ENCODE data around the gene CEP128.
A peak's percentile ranks its signal among the peaks of the same experiment; 100 is the strongest.
"Not testable (repeated sequence)": the region's sequence is repeated elsewhere in the genome, so short reads cannot be mapped to it uniquely, and the experiment has no call there.

The CEP128 gene

DNA sequence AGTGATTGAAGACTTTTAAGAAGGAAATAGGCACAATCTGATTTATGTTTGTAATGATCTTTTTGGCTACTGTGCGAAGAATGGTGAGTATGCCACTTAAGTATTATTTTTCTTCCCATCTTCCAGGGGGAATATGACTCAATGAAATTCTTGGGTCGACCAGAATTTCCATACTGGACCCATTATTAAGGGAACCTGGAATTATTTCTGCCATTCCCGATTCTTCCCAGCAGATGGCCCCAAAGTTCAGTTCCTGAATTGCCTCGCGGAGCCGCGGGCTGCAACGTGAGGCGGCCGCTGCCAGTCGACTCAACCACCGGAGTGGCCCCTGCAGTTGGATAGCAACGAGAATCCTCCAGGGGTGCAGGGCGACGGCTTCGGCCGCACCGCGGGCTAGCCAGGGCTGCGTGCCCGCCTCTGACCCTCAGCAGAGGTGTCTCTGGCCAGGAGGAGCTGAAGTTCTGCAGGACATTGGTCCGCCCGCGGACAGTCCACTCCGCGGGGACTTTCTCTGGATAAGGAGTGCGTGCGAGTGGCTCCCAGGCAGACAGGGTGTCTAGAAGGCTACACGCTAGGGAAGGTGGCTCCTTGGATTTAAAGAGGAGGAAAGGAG is 13.3 kb upstream of the CEP128 start:
- H3K4me1 ChIP-seq, result peaks cover 0 to 8% (median 8%) of the 10 kb centered on the region in 4 donors
- H3K27ac ChIP-seq, result no peak overlapping the region
- no peaks in the 10 kb centered on the region for H3K9me3 ChIP-seq
- peaks cover 0 to 12% of the 10 kb centered on the region in 2 donors for H3K27me3 ChIP-seq
- peak overlapping the region; percentile 39 to 54 for H3K4me3 ChIP-seq
- intact Hi-C loops (cut with DNase I; ENCODE audit: low total_unique reads), result loop anchor here (5.0 kb wide), 1 partner anchor 33 kb away; no protein-coding TSS in a partner anchor
- TF ChIP-seq, protein P1, sequence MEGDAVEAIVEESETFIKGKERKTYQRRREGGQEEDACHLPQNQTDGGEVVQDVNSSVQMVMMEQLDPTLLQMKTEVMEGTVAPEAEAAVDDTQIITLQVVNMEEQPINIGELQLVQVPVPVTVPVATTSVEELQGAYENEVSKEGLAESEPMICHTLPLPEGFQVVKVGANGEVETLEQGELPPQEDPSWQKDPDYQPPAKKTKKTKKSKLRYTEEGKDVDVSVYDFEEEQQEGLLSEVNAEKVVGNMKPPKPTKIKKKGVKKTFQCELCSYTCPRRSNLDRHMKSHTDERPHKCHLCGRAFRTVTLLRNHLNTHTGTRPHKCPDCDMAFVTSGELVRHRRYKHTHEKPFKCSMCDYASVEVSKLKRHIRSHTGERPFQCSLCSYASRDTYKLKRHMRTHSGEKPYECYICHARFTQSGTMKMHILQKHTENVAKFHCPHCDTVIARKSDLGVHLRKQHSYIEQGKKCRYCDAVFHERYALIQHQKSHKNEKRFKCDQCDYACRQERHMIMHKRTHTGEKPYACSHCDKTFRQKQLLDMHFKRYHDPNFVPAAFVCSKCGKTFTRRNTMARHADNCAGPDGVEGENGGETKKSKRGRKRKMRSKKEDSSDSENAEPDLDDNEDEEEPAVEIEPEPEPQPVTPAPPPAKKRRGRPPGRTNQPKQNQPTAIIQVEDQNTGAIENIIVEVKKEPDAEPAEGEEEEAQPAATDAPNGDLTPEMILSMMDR (IDR thresholded peaks at IDR 0.05), result peak; percentile 72 to 83
- DNase-seq, result peak; percentile 78 to 83
- H3K36me3 ChIP-seq, result no peaks in the 10 kb centered on the region

DNA sequence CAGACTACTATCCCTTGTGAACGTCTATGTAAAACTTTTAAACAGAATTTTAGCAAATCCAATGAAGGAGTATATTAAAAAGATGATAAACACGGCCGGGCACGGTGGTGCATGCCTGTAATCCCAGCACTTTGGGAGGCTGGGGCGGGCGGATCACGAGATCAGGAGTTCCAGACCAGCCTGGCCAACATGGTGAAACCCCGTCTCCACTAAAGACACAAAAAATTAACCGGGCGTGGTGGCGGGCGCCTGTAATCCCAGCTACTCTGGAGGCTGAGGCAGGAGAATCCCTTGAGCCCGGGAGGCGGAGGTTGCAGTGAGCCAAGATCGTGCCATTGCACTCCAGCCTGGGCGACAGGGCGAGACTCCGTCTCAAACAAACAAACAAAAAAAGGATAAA is 11.7 kb upstream of the CEP128 start:
- H3K9me3 ChIP-seq, H3K4me3 ChIP-seq, DNase-seq, H3K36me3 ChIP-seq, H3K27ac ChIP-seq, H3K4me1 ChIP-seq: not testable (repeated sequence)
- intact Hi-C loops (cut with DNase I; ENCODE audit: low total_unique reads), result loop anchor here (5.0 kb wide), 1 partner anchor 34 kb away; no protein-coding TSS in a partner anchor
- H3K27me3 ChIP-seq, result peaks cover 0 to 13% of the 10 kb centered on the region in 2 donors

DNA sequence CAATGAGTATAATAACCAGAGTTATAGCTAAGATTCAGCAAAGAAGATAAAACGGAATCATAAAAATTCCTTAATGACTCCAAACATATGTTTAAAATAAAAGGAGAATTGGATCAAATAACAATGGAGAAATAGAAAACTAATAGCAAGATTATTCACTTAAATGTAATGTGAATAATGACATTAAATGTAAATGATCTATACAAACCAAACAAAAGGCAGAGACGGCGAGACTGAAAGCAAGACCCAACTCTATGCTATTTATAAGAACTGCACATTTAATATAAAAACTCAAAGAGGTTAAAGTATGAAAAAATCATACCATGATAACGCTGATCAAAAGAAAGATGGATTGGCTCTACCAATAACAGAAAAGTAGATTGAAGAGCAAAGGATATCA is 10.0 kb upstream of the CEP128 start:
- peaks cover 0 to 8% (median 8%) of the 10 kb centered on the region in 4 donors for H3K4me1 ChIP-seq
- TF ChIP-seq, protein P1 (IDR thresholded peaks at IDR 0.05), result no peak
- peaks cover 0 to 22% of the 10 kb centered on the region in 2 donors for H3K27me3 ChIP-seq
- intact Hi-C loops (cut with DNase I; ENCODE audit: low total_unique reads), result loop anchor here (5.0 kb wide), 1 partner anchor 36 kb away; no protein-coding TSS in a partner anchor
- H3K27ac ChIP-seq, result no peak overlapping the region
- H3K9me3 ChIP-seq, result no peaks in the 10 kb centered on the region
- no peak for DNase-seq
- no peaks in the 10 kb centered on the region for H3K36me3 ChIP-seq
- H3K4me3 ChIP-seq, result no peak overlapping the region

DNA sequence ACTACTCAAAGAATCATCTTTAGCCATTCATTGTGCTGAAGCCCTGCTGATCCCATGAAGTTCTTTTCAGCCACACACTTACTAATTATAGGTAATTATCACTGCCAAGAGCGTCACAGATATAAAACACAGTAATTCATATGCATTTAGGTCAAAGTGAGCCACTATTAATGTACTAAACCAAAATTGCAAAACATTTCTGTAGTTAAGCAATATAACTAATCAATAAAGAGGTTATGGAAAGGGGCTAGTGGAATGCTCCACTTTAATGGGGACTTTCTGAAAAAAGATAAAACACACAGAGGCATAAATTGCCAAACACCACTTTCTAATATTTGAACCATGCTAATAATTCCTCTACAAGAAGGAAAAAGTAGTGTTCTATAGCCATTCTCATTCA is 6.8 kb upstream of the CEP128 start:
- no peaks in the 10 kb centered on the region for H3K4me1 ChIP-seq
- H3K36me3 ChIP-seq, result no peaks in the 10 kb centered on the region
- TF ChIP-seq, protein P1 (IDR thresholded peaks at IDR 0.05), result no peak
- no peak overlapping the region for H3K4me3 ChIP-seq
- no peak overlapping the region for H3K27ac ChIP-seq
- no peak for DNase-seq
- peaks cover 0 to 27% of the 10 kb centered on the region in 2 donors for H3K27me3 ChIP-seq
- no peaks in the 10 kb centered on the region for H3K9me3 ChIP-seq
- intact Hi-C loops (cut with DNase I; ENCODE audit: low total_unique reads), result no loop called here

DNA sequence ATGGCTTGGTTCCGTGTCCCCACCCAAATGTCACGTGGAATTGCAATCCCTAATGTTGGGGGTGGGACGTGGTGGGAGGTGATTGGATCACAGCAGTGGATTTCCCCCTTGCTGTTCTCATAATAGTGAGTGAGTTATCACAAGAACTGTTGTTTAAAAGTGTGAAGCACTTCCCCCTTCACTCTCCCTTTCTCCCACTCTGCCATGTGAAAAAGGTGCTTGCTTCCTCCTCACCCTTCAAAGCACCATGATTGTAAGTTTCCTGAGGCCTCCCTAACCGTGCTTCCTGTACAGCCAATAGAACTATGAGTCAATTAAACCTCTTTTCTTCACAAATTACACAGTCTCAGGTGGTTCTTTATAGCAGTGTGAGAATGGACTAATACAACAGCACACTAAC is 5.3 kb upstream of the CEP128 start:
- Histone ChIP-seq H3K4me3 (no peak overlapping the region), H3K4me1 (peaks cover 0 to 4% (median 0%) of the 10 kb centered on the region in 4 donors), H3K9me3 (no peaks in the 10 kb centered on the region), H3K36me3 (no peaks in the 10 kb centered on the region), H3K27me3 (peaks cover 0 to 27% of the 10 kb centered on the region in 2 donors), H3K27ac (no peak overlapping the region)
- TF ChIP-seq, protein P1 (IDR thresholded peaks at IDR 0.05), result no peak
- intact Hi-C loops (cut with DNase I; ENCODE audit: low total_unique reads), result no loop called here
- DNase-seq, result no peak

DNA sequence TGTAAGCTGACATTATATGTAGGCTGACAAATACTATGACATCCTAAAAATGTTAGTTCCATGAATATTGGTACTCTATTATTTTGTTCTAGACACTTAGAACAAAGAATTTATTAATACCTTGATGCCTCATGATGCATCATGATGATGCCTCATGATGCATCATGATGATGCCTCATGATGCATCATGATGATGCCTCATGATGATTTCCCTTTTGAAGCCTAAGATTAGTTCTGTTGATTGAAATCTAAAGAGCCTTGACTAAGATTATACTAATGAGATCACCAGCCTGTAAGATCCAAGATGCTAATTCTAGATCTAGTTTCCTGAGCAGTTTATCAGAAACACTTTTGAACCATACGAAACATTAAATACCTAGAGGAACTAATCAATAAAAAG is 4.6 kb upstream of the CEP128 start:
- H3K4me1 ChIP-seq, result peaks cover 0 to 7% (median 1%) of the 10 kb centered on the region in 4 donors
- intact Hi-C loops (cut with DNase I; ENCODE audit: low total_unique reads), result no loop called here
- peaks cover 0 to 27% of the 10 kb centered on the region in 2 donors for H3K27me3 ChIP-seq

More for the DNA sequence above, 4.6 kb upstream of the CEP128 start:
- Histone ChIP-seq H3K36me3 (no peaks in the 10 kb centered on the region), H3K27ac (no peak overlapping the region), H3K4me3 (no peak overlapping the region), H3K9me3 (no peaks in the 10 kb centered on the region)
- no peak for DNase-seq
- TF ChIP-seq, protein P1 (IDR thresholded peaks at IDR 0.05), result no peak

All from tibial artery (tissue), 4 donors.